SIG-M5 treated with dmso at 0.1 percent for 504 hours (cell line): Measurements from ENCODE around the gene LDLRAD4.

Experiments
- DNase-seq: peaks from one replicate; lab custom pipeline; 2025; ENCODE audit not compliant: unreplicated experiment; lab: John Stamatoyannopoulos, UW

LDLRAD4 gene

GRCh38 chr18:13440277-13441248, 222.0 kb downstream of the LDLRAD4 start:
- no peak for DNase-seq

- DNase-seq = no peak
These were observed 223.2 kb downstream of the LDLRAD4 start for GRCh38 chr18:13441736-13442135.

- DNase-seq = no peak
These were observed 223.9 kb downstream of the LDLRAD4 start for GRCh38 chr18:13442451-13442850.

GRCh38 chr18:13443552-13443951, 225.0 kb downstream of the LDLRAD4 start:
- DNase-seq = no peak

- DNase-seq = no peak
These were observed 226.1 kb downstream of the LDLRAD4 start for GRCh38 chr18:13444430-13445240.

- DNase-seq = no peak
These were observed 226.8 kb downstream of the LDLRAD4 start for GRCh38 chr18:13445241-13445897.

- DNase-seq = no peak
These were observed 227.5 kb downstream of the LDLRAD4 start for GRCh38 chr18:13446024-13446423.

GRCh38 chr18:13446610-13447461, 228.3 kb downstream of the LDLRAD4 start:
- no peak for DNase-seq

- no peak for DNase-seq
These were observed 229.2 kb downstream of the LDLRAD4 start for GRCh38 chr18:13447621-13448334.

- no peak for DNase-seq
These were observed 229.8 kb downstream of the LDLRAD4 start for GRCh38 chr18:13448335-13448795.

- no peak for DNase-seq
These were observed 231.1 kb downstream of the LDLRAD4 start for GRCh38 chr18:13449651-13450050.

GRCh38 chr18:13450289-13451212, 232.0 kb downstream of the LDLRAD4 start:
- DNase-seq = no peak

GRCh38 chr18:13451213-13451540, 232.6 kb downstream of the LDLRAD4 start:
- DNase-seq = no peak

- peak; percentile 38 for DNase-seq
These were observed 233.3 kb downstream of the LDLRAD4 start for GRCh38 chr18:13451661-13452387.

- DNase-seq = no peak
These were observed 233.8 kb downstream of the LDLRAD4 start for GRCh38 chr18:13452388-13452811.

- DNase-seq = no peak
These were observed 234.5 kb downstream of the LDLRAD4 start for GRCh38 chr18:13452871-13453680.

GRCh38 chr18:13453714-13454113, 235.2 kb downstream of the LDLRAD4 start:
- DNase-seq = no peak
